GM12875 (cell line): ENCODE measurements around the gene HPCAL1.

Source experiments
- H3K4me3 ChIP-seq: one replicate; pipeline ENCODE4 v1.5.1; 2011; ENCODE audit warnings: low read depth, low read length, control low read depth
- CTCF ChIP-seq: IDR thresholded peaks from 2 replicates; pipeline ENCODE4 v1.5.1; 2011; ENCODE audit warnings: low read depth, mild to moderate bottlenecking, control low read depth, inconsistent platforms, low read length, moderate library complexity, borderline replicate concordance; ENCODE audit not compliant: insufficient read depth

The HPCAL1 gene

GRCh38 chr2:10431797-10432196 lies 129.1 kb downstream of the HPCAL1 start:
- H3K4me3 ChIP-seq: no peak overlapping the region
- TF ChIP-seq CTCF: no peak

GRCh38 chr2:10432311-10433181 lies 129.8 kb downstream of the HPCAL1 start:
- H3K4me3 ChIP-seq: peak overlapping the region; percentile 38
- TF ChIP-seq CTCF: no peak

GRCh38 chr2:10433264-10433946 lies 130.7 kb downstream of the HPCAL1 start:
- H3K4me3 ChIP-seq: no peak overlapping the region
- TF ChIP-seq CTCF: no peak

GRCh38 chr2:10433947-10434885 lies 131.5 kb downstream of the HPCAL1 start:
- no peak for TF ChIP-seq CTCF
- no peak overlapping the region for H3K4me3 ChIP-seq

- TF ChIP-seq CTCF: peak; percentile 99
- H3K4me3 ChIP-seq: no peak overlapping the region
Measured at GRCh38 chr2:10434886-10435819, 132.4 kb downstream of the HPCAL1 start.

- TF ChIP-seq CTCF: no peak
- H3K4me3 ChIP-seq: no peak overlapping the region
Measured at GRCh38 chr2:10435820-10436204, 133.1 kb downstream of the HPCAL1 start.
